Measurements from ENCODE around the gene ME1.

The ME1 gene

DNA sequence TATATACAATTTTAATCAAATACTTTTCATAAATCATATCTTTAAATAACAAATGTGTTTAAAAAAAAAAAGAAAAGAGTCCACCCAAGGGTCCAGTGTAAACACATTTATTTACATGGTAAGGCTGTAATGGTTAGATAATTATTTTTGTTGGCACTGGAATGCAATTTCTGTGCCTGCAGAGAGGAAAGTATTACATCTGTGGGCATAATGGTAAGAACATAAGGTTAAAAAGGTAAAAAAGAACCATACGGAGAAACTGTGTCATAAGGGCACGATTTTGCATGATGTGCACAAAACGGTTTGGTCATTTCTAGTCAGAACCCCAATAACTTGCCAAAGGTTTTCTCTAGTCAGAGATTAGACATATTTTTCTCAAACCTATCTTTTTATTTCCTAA lies 183.4 kb downstream of the ME1 start:
- no peak for DNase-seq (ENCODE audit: low spot score)
- TF ChIP-seq, protein P1, sequence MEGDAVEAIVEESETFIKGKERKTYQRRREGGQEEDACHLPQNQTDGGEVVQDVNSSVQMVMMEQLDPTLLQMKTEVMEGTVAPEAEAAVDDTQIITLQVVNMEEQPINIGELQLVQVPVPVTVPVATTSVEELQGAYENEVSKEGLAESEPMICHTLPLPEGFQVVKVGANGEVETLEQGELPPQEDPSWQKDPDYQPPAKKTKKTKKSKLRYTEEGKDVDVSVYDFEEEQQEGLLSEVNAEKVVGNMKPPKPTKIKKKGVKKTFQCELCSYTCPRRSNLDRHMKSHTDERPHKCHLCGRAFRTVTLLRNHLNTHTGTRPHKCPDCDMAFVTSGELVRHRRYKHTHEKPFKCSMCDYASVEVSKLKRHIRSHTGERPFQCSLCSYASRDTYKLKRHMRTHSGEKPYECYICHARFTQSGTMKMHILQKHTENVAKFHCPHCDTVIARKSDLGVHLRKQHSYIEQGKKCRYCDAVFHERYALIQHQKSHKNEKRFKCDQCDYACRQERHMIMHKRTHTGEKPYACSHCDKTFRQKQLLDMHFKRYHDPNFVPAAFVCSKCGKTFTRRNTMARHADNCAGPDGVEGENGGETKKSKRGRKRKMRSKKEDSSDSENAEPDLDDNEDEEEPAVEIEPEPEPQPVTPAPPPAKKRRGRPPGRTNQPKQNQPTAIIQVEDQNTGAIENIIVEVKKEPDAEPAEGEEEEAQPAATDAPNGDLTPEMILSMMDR (IDR thresholded peaks at IDR 0.05; ENCODE audit: extremely low read depth, missing control alignments): no peak

DNA sequence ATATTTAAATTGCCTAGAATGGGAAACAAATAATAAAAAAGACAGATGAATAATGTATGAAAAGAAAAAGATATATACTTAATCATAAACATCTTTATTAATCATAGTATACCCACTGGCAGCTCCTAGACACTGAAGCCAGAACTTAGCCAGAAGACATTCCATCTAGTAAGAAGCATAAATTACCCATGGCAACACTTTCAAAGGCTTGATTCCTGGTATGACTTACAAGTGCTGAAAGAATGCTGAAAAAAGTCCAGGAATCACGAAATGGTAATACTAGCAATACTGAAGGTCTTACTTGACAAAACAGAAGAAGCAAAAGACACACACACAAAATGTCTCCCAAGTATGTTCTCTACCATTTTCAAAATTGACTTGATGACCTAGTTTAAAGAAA lies 199.7 kb downstream of the ME1 start:
- no peak for DNase-seq (ENCODE audit: low spot score)
- TF ChIP-seq, protein P1 (IDR thresholded peaks at IDR 0.05; ENCODE audit: extremely low read depth, missing control alignments): no peak

DNA sequence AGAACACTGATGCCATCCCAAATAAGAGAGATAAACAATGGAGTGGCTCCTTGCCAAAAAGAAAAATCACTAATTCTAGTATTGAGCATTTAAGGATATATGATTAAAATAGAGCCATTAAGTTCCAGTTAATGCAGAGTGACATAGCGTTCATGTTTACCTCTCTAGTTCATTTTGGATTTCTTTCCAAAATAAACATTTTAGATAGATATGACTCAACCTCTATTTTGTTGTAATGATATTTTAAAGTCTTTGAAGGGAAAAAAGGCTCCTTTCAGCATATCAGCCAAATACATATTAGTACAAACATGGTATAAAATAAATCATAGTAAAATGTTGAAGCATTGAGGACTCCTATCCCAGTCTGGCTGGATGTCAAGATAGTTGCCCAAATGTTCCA lies 204.3 kb downstream of the ME1 start:
- TF ChIP-seq, protein P1 (IDR thresholded peaks at IDR 0.05; ENCODE audit: extremely low read depth, missing control alignments): no peak
- no peak for DNase-seq (ENCODE audit: low spot score)

DNA sequence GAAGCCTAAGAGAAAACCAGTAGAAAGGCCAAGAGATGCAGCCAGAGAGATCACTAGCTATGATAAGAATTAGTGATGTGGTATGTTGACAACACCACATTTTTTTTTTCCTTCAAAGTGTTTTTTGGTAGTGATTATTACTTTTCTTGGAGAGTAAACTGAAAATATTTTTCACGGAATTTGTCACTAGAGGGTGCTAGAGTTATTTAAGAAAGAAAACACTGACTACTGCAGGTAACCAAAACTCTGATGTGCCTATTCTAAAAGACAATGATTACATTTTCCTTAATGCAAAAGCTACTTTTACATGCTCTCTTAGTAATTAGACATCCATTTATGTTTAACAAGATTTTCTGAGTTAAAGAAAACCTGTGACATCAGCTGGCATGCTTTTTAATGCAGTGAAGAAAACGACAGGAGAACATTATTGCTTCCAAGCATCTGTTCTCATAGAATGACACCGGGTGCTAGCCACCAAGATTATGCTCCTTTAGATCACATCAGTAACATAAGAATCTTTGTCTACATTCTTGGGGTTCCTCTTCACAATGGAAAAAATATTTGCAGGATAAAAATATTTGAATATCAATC lies 208.9 kb downstream of the ME1 start:
- TF ChIP-seq, protein P1 (IDR thresholded peaks at IDR 0.05; ENCODE audit: extremely low read depth, missing control alignments): no peak
- DNase-seq (ENCODE audit: low spot score): peak; percentile 36

DNA sequence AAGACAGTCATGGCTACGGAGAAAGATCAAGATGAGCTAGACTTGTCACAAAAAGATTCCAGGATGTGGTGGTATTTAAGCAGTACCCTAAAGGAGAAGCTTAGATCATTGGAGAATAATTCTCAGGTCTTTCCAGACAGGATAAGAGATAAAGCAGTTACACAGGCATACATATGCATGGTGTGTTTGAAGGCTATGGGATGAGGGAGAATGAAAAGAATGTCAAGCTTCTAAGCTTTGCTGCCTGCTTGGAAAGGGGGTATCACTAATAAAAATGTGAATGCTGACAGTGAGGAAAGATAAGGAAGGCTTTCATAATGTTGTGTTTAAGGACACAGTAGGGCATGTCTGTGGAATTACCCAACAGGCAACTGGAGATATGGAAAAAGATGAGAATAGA lies 209.6 kb downstream of the ME1 start:
- DNase-seq (ENCODE audit: low spot score): no peak
- TF ChIP-seq, protein P1 (IDR thresholded peaks at IDR 0.05; ENCODE audit: extremely low read depth, missing control alignments): no peak

DNA sequence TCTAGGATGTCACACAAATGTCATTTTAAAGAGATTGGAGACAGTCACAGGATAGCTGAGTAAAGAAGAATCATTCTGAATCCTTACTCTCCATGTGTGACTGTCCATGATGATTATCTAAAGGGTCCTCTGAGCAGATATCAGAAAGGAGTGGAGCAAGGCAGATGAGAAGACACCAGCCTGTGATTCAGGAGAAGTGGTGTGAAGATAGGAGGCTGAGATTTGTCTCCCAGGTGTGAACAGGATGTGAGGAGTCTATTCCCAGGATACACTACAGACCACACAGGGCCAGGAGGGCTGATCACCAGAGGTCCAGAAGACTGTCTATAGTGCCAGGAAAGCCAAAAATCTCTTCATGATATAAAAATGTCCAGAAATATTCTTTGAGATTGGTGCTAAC lies 210.7 kb downstream of the ME1 start:
- no peak for DNase-seq (ENCODE audit: low spot score)
- TF ChIP-seq, protein P1 (IDR thresholded peaks at IDR 0.05; ENCODE audit: extremely low read depth, missing control alignments): no peak

DNA sequence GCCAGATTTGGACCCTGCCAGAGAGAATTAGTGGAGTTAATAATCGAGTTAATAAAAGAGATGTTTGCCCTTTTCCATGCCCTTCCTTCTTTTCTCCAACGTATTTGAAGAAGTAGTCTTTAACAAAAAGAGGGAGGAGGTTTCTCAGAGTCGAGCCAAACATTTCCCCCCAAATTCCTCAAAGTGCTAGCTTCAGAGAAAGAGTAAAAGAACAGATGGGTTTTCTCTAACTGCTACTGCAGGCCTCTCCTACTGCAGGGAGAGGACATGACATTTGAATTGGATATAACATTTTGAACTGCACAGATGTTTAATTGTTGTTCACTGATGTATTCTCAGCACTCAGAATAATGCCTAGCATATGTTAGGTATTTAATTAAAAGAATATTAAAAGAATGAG lies 212.2 kb downstream of the ME1 start:
- DNase-seq (ENCODE audit: low spot score): no peak
- TF ChIP-seq, protein P1 (IDR thresholded peaks at IDR 0.05; ENCODE audit: extremely low read depth, missing control alignments): no peak

All from GM20000 (cell line).